Midbrain (tissue), 1 donor: Measurements from ENCODE around the gene PBX3.
"Not testable (repeated sequence)": the region's sequence is repeated elsewhere in the genome, so short reads cannot be mapped to it uniquely, and the experiment has no call there.

ENCODE experiments used
- DNase-seq: peaks from one replicate; lab custom pipeline; 2025; lab: John Stamatoyannopoulos, UW

Gene PBX3

GRCh38 chr9:125749287-125749935 is 2.2 kb downstream of the PBX3 start:
- DNase-seq, result no peak

- no peak for DNase-seq
Observed at GRCh38 chr9:125749951-125750626, 2.9 kb downstream of the PBX3 start.

GRCh38 chr9:125750627-125751011 is 3.4 kb downstream of the PBX3 start:
- no peak for DNase-seq

GRCh38 chr9:125752070-125752628 is 5.0 kb downstream of the PBX3 start:
- DNase-seq, result no peak

GRCh38 chr9:125754096-125754495 is 6.9 kb downstream of the PBX3 start:
- no peak for DNase-seq

- peak; percentile 23 for DNase-seq
Observed at GRCh38 chr9:125755340-125755739, 8.2 kb downstream of the PBX3 start.

- DNase-seq, result no peak
Observed at GRCh38 chr9:125756518-125756917, 9.3 kb downstream of the PBX3 start.

GRCh38 chr9:125757834-125758233 is 10.7 kb downstream of the PBX3 start:
- DNase-seq, result no peak

- DNase-seq, result peak; percentile 83
Observed at GRCh38 chr9:125758986-125759763, 12.0 kb downstream of the PBX3 start.

GRCh38 chr9:125759764-125760129 is 12.6 kb downstream of the PBX3 start:
- peak; percentile 66 for DNase-seq

- DNase-seq, result no peak
Observed at GRCh38 chr9:125760537-125760936, 13.4 kb downstream of the PBX3 start.

GRCh38 chr9:125761676-125762450 is 14.7 kb downstream of the PBX3 start:
- no peak for DNase-seq

- no peak for DNase-seq
Observed at GRCh38 chr9:125763394-125763801, 16.2 kb downstream of the PBX3 start.

GRCh38 chr9:125764198-125764597 is 17.0 kb downstream of the PBX3 start:
- no peak for DNase-seq

GRCh38 chr9:125766468-125767221 is 19.5 kb downstream of the PBX3 start:
- no peak for DNase-seq

GRCh38 chr9:125767349-125767748 is 20.2 kb downstream of the PBX3 start:
- DNase-seq, result no peak

- DNase-seq, result no peak
Observed at GRCh38 chr9:125768803-125769202, 21.6 kb downstream of the PBX3 start.

- no peak for DNase-seq
Observed at GRCh38 chr9:125771037-125771436, 23.9 kb downstream of the PBX3 start.

GRCh38 chr9:125772740-125773139 is 25.6 kb downstream of the PBX3 start:
- no peak for DNase-seq

- DNase-seq, result no peak
Observed at GRCh38 chr9:125774106-125774505, 26.9 kb downstream of the PBX3 start.

- DNase-seq, result not testable (repeated sequence)
Observed at GRCh38 chr9:125776789-125777188, 29.6 kb downstream of the PBX3 start.
